ENCODE data around the gene VAV3. TPM values are rescaled to one million over a fixed set of nuclear protein-coding genes. Genes with fewer than 3 reads are reported as not detected.
A peak's percentile ranks its signal among the peaks of the same experiment; 100 is the strongest.
"Not testable (repeated sequence)": the region's sequence is repeated elsewhere in the genome, so short reads cannot be mapped to it uniquely, and the experiment has no call there.

The VAV3 gene
- total RNA-seq, 1 experiment from 2014 or later, result 38.2 TPM

DNA sequence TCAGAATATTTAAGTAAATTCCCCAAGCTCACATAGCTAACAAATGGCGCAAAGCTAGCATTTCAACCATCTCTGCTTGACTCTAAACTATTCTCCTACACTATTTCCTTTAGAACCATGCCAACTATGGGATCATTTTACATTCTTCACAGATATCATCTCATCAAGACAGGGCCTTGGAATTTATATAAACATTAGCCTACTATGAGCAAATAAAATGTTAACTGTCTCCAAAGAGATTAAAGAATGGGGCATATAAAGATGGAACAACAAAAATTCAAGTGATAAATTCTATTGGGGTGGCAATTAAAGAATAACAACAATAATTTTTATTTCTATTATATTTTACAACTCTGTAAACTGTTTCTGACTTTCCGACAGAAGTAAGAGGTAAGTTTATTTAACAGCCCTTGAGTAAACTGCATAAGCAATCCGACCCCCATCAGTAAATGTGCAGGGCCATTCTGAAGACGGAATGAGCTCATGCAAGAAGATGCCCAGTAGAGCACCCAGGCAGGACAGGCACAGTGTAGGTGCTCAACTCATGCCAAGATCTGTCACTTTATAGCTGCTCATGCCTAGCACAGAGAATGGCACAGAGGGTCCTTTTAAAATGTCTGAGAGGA lies 261.9 kb downstream of the VAV3 start:
- Mint-ChIP-seq H3K9me3 (ENCODE audit: low read depth, unreplicated experiment) (peaks cover 2% of the 10 kb centered on the region), H3K4me3 (ENCODE audit: low read depth, unreplicated experiment) (no peak overlapping the region), H3K27ac (ENCODE audit: unreplicated experiment) (no peak overlapping the region), H3K4me1 (ENCODE audit: low read depth, unreplicated experiment) (no peaks in the 10 kb centered on the region), H3K36me3 (ENCODE audit: insufficient read depth, unreplicated experiment) (no peaks in the 10 kb centered on the region), H3K27me3 (ENCODE audit: unreplicated experiment) (no peaks in the 10 kb centered on the region)
- DNase-seq, result no peak
- BruUV-seq (replicated peaks), result no TSS peak
- CTCF ChIA-PET, result interaction anchor here (1.6 kb wide), 1 partner anchor 10 kb away, joined by 3 read pairs; no protein-coding TSS in a partner anchor
- intact Hi-C loops (cut with micrococcal nuclease; ENCODE audit: unreplicated experiment), result no loop called here
- TF ChIP-seq, protein P1, sequence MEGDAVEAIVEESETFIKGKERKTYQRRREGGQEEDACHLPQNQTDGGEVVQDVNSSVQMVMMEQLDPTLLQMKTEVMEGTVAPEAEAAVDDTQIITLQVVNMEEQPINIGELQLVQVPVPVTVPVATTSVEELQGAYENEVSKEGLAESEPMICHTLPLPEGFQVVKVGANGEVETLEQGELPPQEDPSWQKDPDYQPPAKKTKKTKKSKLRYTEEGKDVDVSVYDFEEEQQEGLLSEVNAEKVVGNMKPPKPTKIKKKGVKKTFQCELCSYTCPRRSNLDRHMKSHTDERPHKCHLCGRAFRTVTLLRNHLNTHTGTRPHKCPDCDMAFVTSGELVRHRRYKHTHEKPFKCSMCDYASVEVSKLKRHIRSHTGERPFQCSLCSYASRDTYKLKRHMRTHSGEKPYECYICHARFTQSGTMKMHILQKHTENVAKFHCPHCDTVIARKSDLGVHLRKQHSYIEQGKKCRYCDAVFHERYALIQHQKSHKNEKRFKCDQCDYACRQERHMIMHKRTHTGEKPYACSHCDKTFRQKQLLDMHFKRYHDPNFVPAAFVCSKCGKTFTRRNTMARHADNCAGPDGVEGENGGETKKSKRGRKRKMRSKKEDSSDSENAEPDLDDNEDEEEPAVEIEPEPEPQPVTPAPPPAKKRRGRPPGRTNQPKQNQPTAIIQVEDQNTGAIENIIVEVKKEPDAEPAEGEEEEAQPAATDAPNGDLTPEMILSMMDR (IDR thresholded peaks at IDR 0.05; ENCODE audit: unreplicated experiment), result no peak

DNA sequence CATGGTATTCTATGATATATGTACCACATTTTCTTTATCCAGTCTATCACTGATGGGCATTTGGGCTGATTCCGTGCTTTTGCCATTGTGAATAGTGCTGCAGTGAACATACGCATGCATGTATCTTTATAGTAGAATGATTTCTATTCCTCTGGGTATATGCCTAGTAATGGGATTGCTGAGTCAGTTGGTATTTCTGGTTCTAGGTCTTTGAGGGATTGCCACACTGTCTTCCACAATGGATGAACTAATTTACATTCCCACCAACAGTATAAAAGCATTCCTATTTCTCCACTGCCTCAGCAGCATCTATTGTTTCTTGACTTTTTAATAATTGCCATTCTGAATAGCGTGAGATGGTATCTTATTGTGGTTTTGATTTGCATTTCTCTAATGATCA lies 264.3 kb downstream of the VAV3 start:
- H3K4me1 Mint-ChIP-seq (ENCODE audit: low read depth, unreplicated experiment); H3K36me3 Mint-ChIP-seq (ENCODE audit: insufficient read depth, unreplicated experiment); H3K27me3 Mint-ChIP-seq (ENCODE audit: unreplicated experiment); BruUV-seq (replicated peaks); H3K4me3 Mint-ChIP-seq (ENCODE audit: low read depth, unreplicated experiment); intact Hi-C loops (cut with micrococcal nuclease; ENCODE audit: unreplicated experiment); CTCF ChIA-PET; H3K27ac Mint-ChIP-seq (ENCODE audit: unreplicated experiment); H3K9me3 Mint-ChIP-seq (ENCODE audit: low read depth, unreplicated experiment); DNase-seq: not testable (repeated sequence)

DNA sequence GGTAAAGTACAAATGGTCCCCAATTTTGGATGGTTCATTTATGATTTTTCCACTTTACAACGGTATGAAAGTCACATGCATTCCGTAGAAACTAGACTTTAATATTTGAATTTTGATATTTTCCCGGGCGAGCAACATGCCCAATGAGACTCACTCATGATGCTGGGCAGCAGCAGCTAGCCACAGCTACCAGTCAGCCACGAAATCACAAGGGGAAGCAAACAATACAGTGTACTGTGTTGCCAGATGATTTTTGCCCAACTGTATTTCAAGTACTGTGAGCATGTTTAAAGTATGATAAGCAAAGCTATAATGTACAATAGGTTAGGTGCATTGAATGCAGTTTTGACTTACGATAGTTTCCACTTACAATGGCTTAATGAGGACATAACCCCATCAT lies 266.8 kb downstream of the VAV3 start:
- Mint-ChIP-seq H3K36me3 (ENCODE audit: insufficient read depth, unreplicated experiment) (no peaks in the 10 kb centered on the region), H3K4me1 (ENCODE audit: low read depth, unreplicated experiment) (peaks cover 21% of the 10 kb centered on the region), H3K27me3 (ENCODE audit: unreplicated experiment) (no peaks in the 10 kb centered on the region), H3K27ac (ENCODE audit: unreplicated experiment) (no peak overlapping the region), H3K4me3 (ENCODE audit: low read depth, unreplicated experiment) (no peak overlapping the region), H3K9me3 (ENCODE audit: low read depth, unreplicated experiment) (peaks cover 13% of the 10 kb centered on the region)
- TF ChIP-seq, protein P1 (IDR thresholded peaks at IDR 0.05; ENCODE audit: unreplicated experiment), result no peak
- no TSS peak for BruUV-seq (replicated peaks)
- DNase-seq, result no peak
- intact Hi-C loops (cut with micrococcal nuclease; ENCODE audit: unreplicated experiment), result no loop called here
- CTCF ChIA-PET, result no interaction called here

DNA sequence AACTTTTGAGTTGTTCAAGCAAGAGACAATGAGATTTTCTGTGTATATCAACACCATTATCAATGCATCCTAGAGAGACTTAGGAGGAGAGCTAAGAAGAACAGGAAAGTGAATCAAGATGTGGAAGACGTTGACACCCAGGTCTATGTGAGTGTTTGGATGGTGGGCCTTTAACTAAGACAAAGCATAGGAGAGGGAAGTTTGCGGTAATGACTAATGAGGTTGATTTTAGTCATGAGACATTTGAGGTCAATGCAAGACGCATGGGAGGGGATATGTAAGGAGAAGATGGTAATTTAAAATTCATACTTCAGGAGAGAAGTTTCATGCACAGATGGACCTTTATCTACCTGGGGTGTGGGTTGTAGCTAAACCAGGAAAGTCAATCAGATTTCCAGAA lies 269.6 kb downstream of the VAV3 start:
- no TSS peak for BruUV-seq (replicated peaks)
- Mint-ChIP-seq H3K9me3 (ENCODE audit: low read depth, unreplicated experiment) (peaks cover 10% of the 10 kb centered on the region), H3K27me3 (ENCODE audit: unreplicated experiment) (no peaks in the 10 kb centered on the region), H3K27ac (ENCODE audit: unreplicated experiment) (no peak overlapping the region), H3K4me1 (ENCODE audit: low read depth, unreplicated experiment) (peaks cover 34% of the 10 kb centered on the region), H3K4me3 (ENCODE audit: low read depth, unreplicated experiment) (no peak overlapping the region), H3K36me3 (ENCODE audit: insufficient read depth, unreplicated experiment) (peaks cover 6% of the 10 kb centered on the region)
- CTCF ChIA-PET, result no interaction called here
- DNase-seq, result no peak
- TF ChIP-seq, protein P1 (IDR thresholded peaks at IDR 0.05; ENCODE audit: unreplicated experiment), result no peak
- intact Hi-C loops (cut with micrococcal nuclease; ENCODE audit: unreplicated experiment), result no loop called here

DNA sequence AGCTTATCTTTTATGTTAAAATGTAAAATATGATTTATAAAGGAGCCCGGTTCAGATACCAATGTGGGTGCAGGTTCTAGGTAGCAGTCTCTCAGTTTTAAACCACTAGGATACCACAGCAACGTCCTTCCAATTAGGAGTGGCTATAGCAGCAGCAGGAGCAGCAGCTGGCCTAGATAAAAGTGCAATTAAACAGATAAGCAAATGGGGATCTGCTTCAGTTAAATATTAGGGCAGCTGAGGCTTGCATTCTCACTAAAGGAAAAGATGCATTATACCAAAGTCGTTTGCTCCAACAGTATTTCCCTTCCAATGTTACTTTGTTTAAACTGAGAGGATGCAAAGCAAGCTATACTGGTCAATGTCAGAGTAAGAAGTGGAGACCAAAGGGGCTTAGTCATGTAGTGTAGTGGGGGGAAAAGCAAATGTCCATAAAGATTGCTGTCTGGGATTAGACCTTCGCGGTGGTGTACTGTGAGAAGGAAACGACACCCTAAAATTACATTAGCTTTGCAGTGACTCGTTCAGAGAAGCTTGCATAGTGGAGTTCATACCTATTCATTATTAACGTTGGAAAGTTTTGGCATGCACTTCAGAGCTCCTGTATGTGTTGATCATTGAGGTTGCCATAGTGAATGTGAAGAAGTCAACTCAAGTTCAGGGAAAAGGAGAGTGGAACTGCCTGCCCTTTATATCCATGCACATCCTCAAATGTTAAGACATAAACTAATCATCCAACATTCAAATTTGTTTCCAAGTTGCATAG lies 272.2 kb downstream of the VAV3 start:
- Mint-ChIP-seq H3K4me3 (ENCODE audit: low read depth, unreplicated experiment) (no peak overlapping the region), H3K36me3 (ENCODE audit: insufficient read depth, unreplicated experiment) (peaks cover 21% of the 10 kb centered on the region), H3K27ac (ENCODE audit: unreplicated experiment) (peak overlapping the region; percentile 57), H3K4me1 (ENCODE audit: low read depth, unreplicated experiment) (peaks cover 52% of the 10 kb centered on the region), H3K27me3 (ENCODE audit: unreplicated experiment) (no peaks in the 10 kb centered on the region), H3K9me3 (ENCODE audit: low read depth, unreplicated experiment) (peaks cover 10% of the 10 kb centered on the region)
- intact Hi-C loops (cut with micrococcal nuclease; ENCODE audit: unreplicated experiment), result no loop called here
- TF ChIP-seq, protein P1 (IDR thresholded peaks at IDR 0.05; ENCODE audit: unreplicated experiment), result no peak
- no TSS peak for BruUV-seq (replicated peaks)
- DNase-seq, result no peak
- CTCF ChIA-PET, result interaction anchor here (1.0 to 1.6 kb wide), 3 partner anchors 11 to 56 kb away, joined by 3 to 4 read pairs (median 3); no protein-coding TSS in a partner anchor

Measured in Calu3 (cell line).